22Rv1 (cell line): Measurements from ENCODE around the gene THOC6.

ENCODE experiments used
- CTCF ChIP-seq: fragments of 450-650 bp; IDR thresholded peaks from 2 replicates; pipeline ENCODE4 v1.5.1; 2017; ENCODE audit warnings: mild to moderate bottlenecking
- ZFX ChIP-seq: fragments of 450-650 bp; IDR thresholded peaks from 2 replicates; pipeline ENCODE4 v1.6.1; 2017; ENCODE audit warnings: antibody characterized with exemption, borderline replicate concordance

- no peak for TF ChIP-seq CTCF
- TF ChIP-seq ZFX: no peak
Measured at GRCh38 chr16:3019594-3020246, 4.1 kb upstream of the THOC6 start.
